SK-N-MC (cell line): ENCODE data around the gene NAE1.

Experiments
- EZH2 ChIP-seq: fragments of 200-600 bp; sonication (generic); IDR thresholded peaks from one replicate; pipeline ENCODE4 v1.6.1; 2017; ENCODE audit warnings: antibody characterized with exemption
- FOXP2 ChIP-seq: optimal IDR thresholded peaks from 2 replicates; pipeline ENCODE3; 2011; ENCODE audit warnings: mild to moderate bottlenecking, moderate library complexity; ENCODE audit not compliant: insufficient read depth; ENCODE audit errors: extremely low read length, control extremely low read depth
- POLR2AphosphoS5 ChIP-seq: IDR thresholded peaks from 2 replicates; pipeline ENCODE4 v1.6.1; 2012; ENCODE audit warnings: mild to moderate bottlenecking, low read depth, low read length, borderline replicate concordance

GRCh38 chr16:66863707-66864106 is 32.9 kb upstream of the NAE1 start:
- TF ChIP-seq EZH2 (no peak), POLR2AphosphoS5 (no peak), FOXP2 (no peak)
